Mucosa of descending colon (tissue), 3 donors: ENCODE data around the gene AKAP6. TPM values are rescaled to one million over a fixed set of nuclear protein-coding genes. Genes with fewer than 3 reads are reported as not detected.

Experiments
- ATAC-seq: fragments of 200-7000 bp; cut with Tn5 transposase; one replicate; pipeline ENCODE4 v1.9.1; 2020; ENCODE audit warnings: mild to moderate bottlenecking, moderate library complexity
- DNase-seq, 3 donors: peaks; one replicate each; pipeline ENCODE4 v3.0.0-alpha.2; 2020
- H3K36me3 ChIP-seq: fragments of 200-600 bp; one replicate; pipeline ENCODE4 v1.8.0; 2021; ENCODE audit warnings: low read depth, mild to moderate bottlenecking
- H3K4me1 ChIP-seq: fragments of 200-600 bp; one replicate; pipeline ENCODE4 v1.8.0; 2021; ENCODE audit warnings: low read depth, mild to moderate bottlenecking
- H3K4me3 ChIP-seq: fragments of 200-600 bp; one replicate; pipeline ENCODE4 v1.8.0; 2021; ENCODE audit warnings: mild to moderate bottlenecking
- H3K9me3 ChIP-seq: fragments of 200-600 bp; one replicate; pipeline ENCODE4 v1.8.0; 2021; ENCODE audit warnings: mild to moderate bottlenecking
- CTCF ChIP-seq: fragments of 200-600 bp; IDR thresholded peaks from one replicate; pipeline ENCODE4 v1.8.0; 2022; ENCODE audit warnings: antibody characterized with exemption, mild to moderate bottlenecking
- intact Hi-C, 2 donors: fragments of 100-400 bp; cut with DNase I in 1 of 2; cut with micrococcal nuclease in 1 of 2; formaldehyde crosslinking; loops; one replicate each; pipeline versions ENCODE4 v1.11.0 to v1.11.1; 2022; cut with DNase I, micrococcal nuclease
- total RNA-seq, 3 donors: library from RNA; stranded (reverse); fragmentation: NEBNext Ultra II Directional in 2 of 3; extraction: Animal tissue kit (Norgen Biotek cat#: 25700) in 2 of 3; gene quantifications; one replicate each; pipeline versions ENCODE4 v1.2.1 to v1.2.4, GENCODE V29; 2021 to 2023
- donor health status: DM: no; HTN: no; CAD: no; lungs with moderate emphysema.
- donor health status: DM: no; HTN: no; CAD: no.
- donor health status: DM: no; HTN: yes; CAD: no.

AKAP6 gene
- total RNA-seq, 3 donors from 2014 or later, result 4.2 to 30.8 (median 5.4) TPM

GRCh38 chr14:32324601-32325000 lies 4.5 kb upstream of the AKAP6 start:
- Histone ChIP-seq H3K4me1 (no peaks in the 10 kb centered on the region), H3K9me3 (no peaks in the 10 kb centered on the region), H3K36me3 (no peaks in the 10 kb centered on the region), H3K4me3 (no peak overlapping the region)
- intact Hi-C loops, result no loop called here
- DNase-seq (no peak), ATAC-seq (no peak)
- no peak for TF ChIP-seq CTCF

- no peak for ATAC-seq
- no peak overlapping the region for H3K4me3 ChIP-seq
- H3K9me3 ChIP-seq, result no peaks in the 10 kb centered on the region
- H3K36me3 ChIP-seq, result no peaks in the 10 kb centered on the region
- peaks cover 6% of the 10 kb centered on the region for H3K4me1 ChIP-seq
- no peak for DNase-seq
- TF ChIP-seq CTCF, result no peak
- intact Hi-C loops, result no loop called here
Observed at GRCh38 chr14:32327255-32327961, 1.7 kb upstream of the AKAP6 start.

- TF ChIP-seq CTCF, result no peak
Observed at GRCh38 chr14:32329690-32330285, 690 bp downstream of the AKAP6 start.

GRCh38 chr14:32330351-32331111 lies 1.4 kb downstream of the AKAP6 start:
- Histone ChIP-seq H3K4me3 (no peak overlapping the region), H3K36me3 (no peaks in the 10 kb centered on the region), H3K9me3 (no peaks in the 10 kb centered on the region), H3K4me1 (peaks cover 6% of the 10 kb centered on the region)
- intact Hi-C loops, result no loop called here
- no peak for TF ChIP-seq CTCF
- DNase-seq (peak in 1 of 3 donors; percentile 14), ATAC-seq (peak; percentile 63)

More at GRCh38 chr14:32329690-32330285, 690 bp downstream of the AKAP6 start:
- H3K4me1 ChIP-seq, result peaks cover 6% of the 10 kb centered on the region
- DNase-seq, result no peak
- H3K4me3 ChIP-seq, result no peak overlapping the region
- intact Hi-C loops, result no loop called here
- ATAC-seq, result no peak
- H3K36me3 ChIP-seq, result no peaks in the 10 kb centered on the region
- no peaks in the 10 kb centered on the region for H3K9me3 ChIP-seq

- ATAC-seq (no peak), DNase-seq (no peak)
- Histone ChIP-seq H3K4me3 (no peak overlapping the region), H3K4me1 (peaks cover 6% of the 10 kb centered on the region), H3K9me3 (no peaks in the 10 kb centered on the region), H3K36me3 (no peaks in the 10 kb centered on the region)
- intact Hi-C loops, result no loop called here
- TF ChIP-seq CTCF, result no peak
Observed at GRCh38 chr14:32331206-32331605, 2.1 kb downstream of the AKAP6 start.
